Measurements from ENCODE around the gene KCNA10.
"Not testable (repeated sequence)": the region's sequence is repeated elsewhere in the genome, so short reads cannot be mapped to it uniquely, and the experiment has no call there.

The KCNA10 gene

DNA sequence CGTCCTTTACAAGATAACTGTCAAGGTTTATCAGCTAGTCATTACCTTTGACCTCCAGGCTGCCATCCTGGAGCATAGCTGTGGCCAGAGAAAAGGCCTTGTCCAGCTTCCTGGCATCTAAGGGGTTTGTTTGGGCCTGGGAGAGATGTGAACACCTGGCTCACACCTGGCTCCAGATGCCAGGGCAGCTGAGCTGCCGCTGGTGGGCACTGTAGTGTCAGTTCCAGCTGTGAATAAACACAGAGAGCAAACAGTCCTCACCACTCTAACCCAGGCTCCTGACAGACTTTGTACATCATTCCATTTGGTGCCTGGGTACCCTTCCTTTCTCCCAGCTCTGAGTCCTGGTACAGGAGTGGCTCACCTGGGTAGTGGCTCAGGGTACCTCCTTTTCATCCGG lies 14.3 kb upstream of the KCNA10 start:
- DNase-seq, result no peak

DNA sequence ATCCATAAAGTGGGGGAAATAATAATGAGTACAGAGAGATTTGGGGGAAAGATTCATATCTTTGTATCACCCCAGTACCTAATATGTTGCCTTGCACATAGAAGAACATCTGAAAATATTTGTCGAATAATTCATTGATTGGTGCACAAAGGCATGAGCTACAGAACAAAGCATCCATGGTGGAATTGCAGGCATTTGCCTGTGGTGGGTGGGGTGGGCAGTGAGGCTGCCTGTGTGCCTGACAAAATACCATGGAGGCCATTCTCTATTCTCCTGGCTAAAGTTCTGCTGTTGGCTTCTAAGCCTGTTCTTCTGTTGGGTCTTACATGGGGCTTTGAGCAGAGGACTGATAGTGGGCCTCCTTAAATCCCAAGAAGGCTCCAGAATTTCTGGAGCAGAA lies 10.0 kb upstream of the KCNA10 start:
- DNase-seq, result no peak

DNA sequence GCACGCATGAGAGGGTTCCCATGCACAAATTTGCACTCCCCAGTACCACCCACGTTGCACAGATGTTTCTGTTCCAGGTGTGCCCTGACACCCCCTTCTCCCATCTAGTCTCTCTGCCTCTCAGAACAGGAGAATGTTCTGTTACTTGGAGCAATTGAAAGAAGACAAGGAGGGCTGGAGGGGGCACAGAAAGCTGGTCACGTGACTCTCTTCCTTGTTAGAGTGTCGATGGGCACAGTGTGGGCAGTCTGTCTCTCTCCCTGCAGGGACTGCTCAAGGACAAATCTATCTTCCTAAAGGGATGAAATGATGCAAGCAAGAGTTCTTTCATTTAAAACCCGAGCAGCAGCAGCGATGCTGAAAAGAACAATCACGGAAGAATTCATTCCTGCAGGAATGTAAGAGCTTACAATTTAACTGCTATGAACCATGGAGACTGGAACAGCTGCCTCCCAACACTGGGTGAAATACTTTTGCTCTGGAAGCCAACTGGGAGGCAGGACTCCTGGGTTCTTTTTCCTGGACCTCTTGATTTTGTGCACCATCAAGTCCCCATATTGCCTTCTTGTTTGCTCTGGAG lies 7.3 kb upstream of the KCNA10 start:
- no peak for DNase-seq

DNA sequence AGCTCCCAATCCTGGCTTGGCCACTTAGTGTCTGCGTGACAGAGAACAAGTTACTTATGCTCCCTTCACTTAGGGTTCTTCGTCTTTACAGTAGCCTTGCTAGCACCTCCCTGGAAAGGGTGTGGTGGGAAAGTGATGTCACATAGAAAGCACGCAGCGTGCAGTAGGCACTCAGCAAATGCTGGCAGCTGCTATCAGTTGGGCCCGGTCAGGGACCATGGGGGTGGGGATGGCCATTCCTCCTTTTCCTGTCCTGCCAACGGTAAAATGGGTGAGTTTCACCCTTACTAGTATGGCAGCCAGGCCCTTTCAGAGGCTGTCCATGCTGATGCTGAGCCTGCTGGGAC lies 6.2 kb upstream of the KCNA10 start:
- no peak for DNase-seq

DNA sequence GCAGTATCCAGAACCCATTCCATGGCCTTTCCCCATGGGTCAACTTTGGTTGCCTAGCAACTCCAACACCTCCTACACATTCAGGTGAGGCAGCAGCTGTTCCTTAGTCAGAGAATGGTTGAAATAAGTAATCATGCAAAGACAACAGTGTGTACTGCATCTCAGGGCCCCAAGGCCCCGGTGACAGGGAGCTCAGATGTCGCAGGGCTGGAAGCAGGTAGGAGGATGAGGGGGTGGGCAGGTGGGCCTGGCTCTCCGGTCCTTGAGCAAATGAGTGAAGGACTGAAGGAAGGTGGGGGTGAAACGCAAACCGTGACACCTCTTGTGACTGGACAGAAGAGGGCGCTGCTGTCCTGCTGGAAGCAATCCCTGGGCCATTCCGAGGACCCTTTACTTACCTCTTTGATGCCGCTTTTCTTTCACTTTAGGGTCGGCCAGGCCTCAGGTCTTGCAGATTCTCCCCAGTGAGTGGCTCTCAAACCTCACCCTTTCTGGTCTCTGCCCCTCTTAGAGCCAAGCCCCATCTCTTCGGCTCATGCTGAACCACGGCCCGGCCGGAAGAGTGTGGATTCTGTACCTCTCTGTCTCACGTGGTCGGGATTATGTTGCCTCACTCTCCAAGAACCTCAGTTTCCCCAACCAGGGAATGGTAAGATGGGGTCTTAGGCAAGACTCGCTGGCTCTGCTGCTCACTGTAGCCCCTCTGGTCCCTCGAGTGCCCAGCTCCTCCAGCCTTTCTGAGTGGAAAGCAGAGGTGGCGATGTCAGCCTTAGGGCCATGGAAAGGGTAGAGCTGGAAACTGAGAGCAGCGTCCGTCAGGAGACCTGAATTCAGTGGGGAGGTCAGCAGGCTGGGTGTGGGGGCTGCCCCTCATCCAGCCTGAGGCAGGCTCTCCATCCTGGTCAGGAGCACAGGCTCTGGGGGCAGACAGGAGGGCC lies 5.6 kb upstream of the KCNA10 start:
- no peak for DNase-seq

DNA sequence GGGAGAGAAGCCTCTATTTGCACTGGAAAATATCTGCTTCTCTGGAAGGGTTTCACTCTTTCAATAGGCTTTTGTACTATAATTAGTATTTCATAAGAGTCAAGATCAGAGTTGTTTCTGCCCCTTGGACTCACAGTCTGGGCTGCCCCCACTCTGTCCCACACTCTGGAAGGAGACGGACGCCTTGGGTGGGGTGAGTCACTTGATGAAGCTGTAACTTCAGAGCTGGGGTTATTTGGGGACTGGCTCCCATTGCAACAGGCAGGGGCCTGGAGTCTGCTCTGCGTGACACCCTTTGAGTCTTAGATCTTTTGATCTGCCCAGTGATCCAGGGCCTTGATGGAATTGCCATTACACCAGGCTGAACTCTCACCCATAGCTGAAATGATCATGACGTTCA lies 4.0 kb upstream of the KCNA10 start:
- no peak for DNase-seq

DNA sequence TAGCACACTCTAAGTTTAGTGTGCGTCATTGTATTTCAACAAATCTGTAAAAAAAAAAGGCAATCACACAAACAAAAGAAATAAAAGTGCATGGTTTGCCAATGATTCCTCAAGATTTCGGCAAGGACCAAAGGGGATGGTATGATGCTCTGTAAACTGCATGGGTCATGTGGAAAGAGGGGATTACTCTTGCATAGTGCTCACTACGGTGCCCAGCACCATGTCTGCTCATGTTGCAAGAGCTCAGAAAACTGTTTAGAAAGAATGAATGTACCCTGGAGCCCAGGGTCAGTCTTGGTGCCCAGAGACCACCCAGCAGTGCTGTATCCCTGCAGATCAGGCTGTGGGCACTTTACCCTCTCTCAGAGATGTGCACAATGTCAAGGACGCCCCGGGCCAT lies 3.6 kb upstream of the KCNA10 start:
- DNase-seq, result no peak

DNA sequence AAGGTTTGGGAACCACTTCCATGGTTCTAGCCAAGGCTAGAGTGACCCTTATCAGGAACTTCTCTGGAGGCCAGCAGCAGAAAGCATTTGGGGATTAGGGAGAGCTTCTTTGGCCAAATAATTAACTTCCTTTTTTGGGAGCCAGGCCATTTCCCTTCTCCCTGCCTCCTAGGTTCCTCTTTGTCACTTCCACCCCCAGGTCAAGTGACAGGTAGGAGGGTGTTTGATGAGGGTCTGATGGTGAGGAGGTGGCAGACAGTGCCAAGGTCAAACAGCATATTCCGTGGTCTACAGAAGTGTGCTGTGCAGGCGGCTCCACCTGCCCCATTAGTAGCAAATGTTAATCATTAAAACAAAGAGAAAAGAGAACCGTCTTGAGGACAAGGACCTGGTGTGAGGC lies 1.9 kb upstream of the KCNA10 start:
- DNase-seq, result no peak

DNA sequence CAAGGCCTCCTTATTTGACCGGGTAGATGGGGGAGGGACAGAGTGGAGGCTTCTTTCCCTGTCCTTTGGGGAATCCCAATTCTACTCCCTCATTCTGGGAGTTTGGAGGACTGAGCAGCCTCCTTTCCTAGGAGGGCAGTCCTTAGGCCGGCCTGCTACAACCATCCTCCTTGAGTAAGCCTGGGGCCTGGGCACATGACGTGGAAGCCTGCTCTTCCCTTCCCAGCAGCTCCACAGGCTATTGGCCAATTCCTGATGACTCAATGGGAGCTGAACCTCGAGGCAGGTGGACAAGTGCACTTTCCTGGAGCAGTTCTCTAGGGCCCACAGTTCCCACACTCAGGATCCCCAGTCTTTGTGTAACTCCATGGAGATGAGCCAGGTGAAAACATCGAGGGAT lies 3.1 kb downstream of the KCNA10 start:
- no peak for DNase-seq

DNA sequence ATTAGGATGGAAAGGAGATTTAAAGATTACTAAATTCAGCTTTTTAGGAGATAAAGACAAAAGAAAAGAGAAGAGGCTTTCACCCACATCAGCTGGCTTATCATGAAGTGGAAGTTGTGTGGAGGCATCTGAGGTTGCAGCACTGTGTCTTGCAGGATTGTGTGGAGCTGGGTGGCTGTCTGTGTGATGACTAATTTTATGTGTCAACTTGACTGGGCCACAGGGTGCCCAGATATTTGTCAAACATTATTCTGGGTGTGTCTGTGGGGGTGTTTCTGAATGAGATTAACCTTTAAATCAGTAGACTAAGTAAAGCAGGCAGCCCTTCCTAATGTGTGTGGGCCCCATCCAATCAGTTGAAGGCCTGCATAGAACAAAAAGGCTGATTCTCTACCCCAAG lies 3.9 kb downstream of the KCNA10 start:
- no peak for DNase-seq

DNA sequence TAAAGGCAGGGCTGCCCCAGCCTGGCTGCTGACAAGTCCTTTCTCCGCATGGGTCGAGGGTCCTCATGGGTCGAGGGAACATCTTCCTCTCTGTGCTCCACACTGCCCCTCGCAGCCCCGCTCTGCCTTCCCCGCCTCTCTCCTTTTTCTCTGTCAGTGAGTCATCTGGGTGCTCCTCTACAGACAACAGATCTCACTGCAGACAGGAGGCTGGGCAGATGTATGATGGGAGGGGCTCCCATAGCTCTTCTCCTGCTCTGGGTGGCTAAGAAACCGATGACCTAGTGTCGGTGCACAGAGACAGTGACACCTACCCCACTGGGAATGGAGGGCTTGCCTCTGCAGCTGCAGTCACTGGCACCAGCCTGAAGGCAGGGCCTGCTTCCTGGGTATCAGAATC lies 5.5 kb downstream of the KCNA10 start:
- no peak for DNase-seq

DNA sequence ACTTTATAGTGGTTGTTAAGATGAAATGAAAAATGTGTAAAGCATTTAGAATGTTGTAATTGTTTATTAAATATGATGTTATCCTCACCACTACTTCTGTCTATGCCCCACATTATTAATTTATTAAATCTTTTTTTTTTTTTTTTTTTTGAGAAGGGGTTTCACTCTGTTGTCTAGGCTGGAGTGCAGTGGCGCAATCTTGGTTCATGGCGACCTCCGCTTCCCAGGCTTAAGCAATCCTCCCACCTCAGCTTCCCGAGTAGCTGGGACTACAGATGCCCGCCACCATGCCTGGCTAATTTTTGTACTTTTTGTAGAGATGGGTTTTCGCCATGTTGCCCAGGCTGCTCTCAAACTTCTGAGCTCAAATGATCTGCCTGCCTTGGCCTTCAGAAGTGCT lies 7.5 kb downstream of the KCNA10 start:
- no peak for DNase-seq

DNA sequence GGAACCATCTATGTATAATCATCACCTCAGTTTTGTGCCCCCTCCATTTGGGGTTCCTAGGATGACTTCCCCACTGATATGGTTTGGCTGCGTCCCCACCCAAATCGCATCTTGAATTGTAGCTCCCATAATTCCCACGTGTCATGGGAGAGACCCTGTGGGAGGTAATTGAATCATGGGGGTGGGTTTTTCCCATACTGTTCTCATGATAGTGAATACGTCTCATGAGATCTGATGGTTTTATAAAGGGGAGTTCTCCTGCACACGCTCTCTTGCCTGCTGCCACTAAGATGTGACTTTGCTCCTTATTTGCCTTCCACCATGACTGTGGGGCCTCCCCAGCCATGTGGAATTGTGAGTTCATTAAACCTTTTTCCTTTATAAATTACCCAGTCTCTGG lies 8.1 kb downstream of the KCNA10 start:
- not testable (repeated sequence) for DNase-seq

DNA sequence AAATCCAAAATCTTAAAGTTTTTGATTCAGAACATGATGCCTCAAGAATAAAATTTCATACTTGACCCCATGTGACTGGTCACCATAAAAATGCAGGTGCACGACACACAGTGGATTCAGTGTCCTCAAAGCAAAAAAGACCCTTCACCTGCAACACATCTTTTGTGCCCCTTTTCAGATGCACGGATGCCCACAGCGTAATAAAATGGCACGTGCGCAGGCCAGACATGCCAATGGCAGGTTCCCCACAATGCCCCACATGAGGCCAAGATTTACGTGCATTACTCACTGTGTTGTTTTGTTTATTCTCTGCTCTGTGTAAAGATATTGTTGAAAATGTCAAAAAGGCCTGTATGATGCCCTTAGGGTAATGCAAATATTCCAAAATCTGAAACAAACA lies 9.3 kb downstream of the KCNA10 start:
- DNase-seq, result no peak

DNA sequence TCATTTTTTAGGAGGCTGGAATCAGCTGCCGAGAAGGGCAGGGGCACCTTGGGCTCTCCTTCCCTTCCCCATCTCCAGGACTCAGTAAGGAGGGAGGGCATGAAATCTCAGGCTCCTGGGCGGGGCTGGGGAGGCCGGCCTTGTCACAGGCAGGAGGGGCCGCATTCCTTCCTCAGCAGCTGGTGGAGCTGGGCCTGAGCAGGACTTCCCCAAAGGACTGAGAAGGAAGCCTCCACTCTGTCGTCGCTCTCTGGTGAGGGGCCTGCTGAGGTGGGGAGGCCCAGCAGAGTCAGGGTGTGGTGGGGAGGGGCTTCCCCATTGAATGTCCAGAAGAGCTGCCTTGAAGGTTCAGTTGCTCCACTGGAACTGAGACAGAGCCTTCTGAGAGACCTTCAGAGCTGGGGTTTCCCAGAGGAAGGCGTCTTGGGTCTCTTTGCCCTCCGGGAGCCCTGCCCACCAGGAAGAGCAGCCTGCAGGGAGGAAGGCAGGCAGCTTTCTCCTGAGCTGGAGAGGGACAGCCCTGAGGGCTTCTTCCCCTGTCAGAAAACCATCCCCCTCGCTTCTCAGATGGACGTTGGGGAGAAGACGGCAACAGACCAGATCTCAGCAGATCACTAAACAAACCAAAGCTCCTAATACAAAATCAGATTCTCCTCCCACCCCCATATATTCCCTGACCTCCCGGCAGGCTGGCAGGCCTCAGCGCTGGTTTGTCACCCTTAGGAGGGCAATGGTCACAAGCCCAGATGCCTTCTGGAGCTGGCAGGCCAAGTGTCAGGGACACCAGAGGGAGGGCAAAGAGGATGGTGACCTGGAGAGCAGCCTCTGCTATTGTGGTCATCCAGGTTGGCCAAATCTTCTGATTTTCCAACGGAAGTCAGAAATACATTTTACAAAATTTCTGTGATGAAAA lies 10.7 kb downstream of the KCNA10 start:
- DNase-seq, result no peak

DNA sequence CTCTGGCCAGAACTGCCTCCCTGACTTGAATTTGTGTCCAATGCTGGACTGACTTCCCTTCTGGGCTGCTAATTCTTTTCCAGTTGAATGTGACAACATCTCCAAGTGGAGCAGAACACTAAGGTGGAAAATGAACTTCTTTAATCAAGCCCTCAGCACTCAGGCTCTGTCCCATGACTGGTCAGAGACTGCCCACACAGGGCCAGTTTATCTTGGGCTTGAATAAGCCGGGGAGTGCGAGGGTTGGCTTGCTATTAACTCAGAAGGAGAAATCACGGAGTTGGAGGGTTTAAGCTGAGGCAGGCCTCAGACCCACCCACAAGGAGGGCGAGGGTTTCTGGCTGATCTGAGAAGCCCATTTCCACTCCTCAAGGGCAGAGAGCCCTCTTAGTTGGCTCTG lies 12.4 kb downstream of the KCNA10 start:
- no peak for DNase-seq

DNA sequence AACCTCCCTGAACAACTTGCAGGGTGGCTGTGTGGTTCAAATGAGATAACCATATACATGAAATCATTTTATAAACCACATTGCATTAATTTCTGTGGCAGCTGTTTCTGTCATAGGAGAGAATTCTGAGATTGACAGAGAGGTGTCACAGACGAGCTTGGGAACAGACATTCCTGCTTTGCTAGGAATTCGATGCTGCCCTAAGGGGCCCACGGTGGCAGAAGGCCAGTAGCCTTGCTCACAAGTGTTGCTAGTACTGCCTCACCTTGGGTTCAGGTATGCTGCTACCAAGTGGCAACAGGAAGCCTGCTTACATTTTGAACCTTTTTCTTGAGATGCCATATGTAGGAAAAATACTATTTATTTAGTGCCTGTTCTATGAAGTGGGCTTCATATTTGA lies 13.4 kb downstream of the KCNA10 start:
- no peak for DNase-seq

DNA sequence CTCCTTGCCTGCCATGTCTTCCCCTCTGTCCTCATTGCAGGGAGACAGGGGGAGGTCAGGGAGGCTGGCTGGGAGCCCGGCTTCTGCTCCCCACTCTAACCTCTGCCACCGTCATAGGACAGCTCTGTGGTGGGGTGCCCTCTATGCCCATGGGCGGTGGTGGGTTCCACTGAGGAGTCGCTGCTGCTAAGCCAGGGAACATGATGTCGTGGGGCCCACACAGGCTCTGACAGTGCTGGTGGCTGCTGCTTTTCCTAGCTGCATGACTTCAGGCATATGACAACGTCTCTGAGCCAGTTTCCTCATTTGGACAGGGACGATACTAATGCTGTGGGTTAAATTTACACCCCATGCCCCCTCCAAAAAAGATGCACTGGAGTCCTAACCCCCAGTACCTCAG lies 14.7 kb downstream of the KCNA10 start:
- no peak for DNase-seq

DNA sequence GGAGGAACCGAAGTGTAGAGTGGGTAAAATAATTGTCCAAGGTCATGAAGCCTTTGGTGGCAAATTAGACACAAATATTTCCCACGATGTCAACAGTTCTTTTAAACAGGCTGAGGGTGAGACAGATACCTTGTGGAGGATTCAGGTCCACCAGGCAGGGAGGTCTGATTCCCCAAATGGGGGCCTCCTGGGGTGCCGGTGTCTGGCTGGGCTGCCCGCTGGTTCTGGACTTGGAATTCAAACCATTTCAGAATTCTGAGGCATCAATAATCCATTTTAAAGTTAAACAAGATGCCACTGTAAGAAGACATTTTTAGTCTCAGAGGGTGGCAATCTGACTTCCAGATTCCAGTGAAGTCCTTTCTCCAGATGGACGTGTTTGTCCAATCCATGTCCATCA lies 15.5 kb downstream of the KCNA10 start:
- no peak for DNase-seq

DNA sequence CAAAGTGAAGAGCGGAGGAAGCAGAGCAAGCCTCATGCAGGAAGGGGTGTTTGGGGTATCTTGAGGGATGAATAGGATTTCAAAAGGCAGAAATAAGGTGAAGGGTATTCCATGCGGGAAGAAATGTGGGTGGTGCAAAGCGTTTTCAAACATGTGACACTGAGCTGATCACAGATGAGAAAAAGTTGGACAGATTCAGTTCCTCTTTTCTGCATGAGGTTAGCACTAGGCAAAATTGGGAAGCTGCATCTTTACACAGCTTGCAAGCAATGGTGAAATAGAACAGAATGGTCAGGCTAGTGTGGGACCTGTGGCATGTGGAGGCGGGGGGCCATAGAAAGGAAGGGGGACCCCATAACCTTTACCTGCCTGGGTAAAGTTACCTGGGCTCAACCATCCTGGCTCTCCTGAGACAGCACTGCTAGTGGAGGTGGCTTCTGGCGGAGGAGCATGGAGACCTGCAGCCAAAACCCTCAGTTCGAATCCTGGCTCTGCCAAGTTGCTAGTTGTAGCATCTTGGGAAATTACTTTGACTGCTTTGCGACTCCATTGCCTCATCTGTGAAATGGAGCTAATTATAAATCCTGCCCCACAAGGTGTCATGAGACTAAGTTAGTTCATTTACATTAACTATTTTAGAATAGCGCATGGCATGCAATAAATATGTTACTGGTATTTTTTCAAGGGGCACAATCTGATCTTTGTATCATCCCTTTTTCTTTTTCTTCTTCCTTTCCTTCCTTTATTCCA lies 16.4 kb downstream of the KCNA10 start:
- DNase-seq, result no peak

DNA sequence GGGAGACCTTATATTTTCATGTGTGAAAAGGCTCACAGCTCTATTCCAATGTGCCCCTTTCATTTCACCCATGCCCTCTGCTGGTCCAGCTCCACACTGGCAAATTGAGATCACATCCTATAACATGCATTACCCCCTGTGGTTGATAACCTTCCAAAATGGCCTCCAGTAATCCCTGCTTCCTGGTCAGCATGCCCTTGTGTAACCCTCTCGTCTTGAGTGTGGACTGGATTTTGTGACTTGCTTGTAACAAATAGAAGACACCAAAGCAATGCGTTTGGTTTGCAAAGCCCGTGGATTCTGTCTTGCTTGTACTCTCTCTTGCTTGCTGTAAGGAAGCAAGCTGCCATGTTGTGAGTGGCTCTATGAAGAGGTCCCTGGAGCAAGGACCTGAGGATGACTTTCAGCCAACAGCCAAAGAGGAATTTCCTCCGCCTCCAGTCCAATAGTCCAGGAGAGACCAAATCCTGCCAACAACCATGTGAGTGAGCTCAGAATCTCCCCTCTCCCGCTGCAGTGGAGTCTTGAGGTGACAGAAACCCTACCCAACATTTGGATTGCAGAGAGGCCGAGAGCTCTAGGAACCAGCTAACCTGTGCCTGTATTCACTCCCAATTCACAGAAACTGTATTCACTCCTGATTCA lies 17.4 kb downstream of the KCNA10 start:
- DNase-seq, result no peak

DNA sequence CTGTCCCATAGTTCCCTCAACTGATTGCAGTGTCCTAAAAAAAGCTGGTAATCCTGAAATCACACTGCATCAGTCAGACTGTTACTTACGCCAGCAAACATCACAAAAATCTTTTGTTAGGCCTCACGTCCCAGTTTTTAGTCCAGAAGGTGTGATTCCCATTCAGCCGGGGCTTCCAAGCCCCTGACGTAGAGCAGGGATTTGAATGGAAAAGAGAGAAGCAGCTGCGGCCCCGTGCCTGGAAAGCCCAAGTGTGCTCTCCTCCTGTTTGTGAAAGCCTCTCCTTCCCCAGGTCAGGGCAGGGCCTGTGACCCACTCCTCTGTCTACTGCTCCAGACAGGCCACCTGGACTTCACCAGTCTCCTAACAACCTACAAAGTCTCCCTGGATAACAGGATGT lies 20.7 kb downstream of the KCNA10 start:
- DNase-seq, result no peak

Measured in activated gamma-delta T cell (primary cell).